ENCODE measurements around the gene NCK2.

DNA sequence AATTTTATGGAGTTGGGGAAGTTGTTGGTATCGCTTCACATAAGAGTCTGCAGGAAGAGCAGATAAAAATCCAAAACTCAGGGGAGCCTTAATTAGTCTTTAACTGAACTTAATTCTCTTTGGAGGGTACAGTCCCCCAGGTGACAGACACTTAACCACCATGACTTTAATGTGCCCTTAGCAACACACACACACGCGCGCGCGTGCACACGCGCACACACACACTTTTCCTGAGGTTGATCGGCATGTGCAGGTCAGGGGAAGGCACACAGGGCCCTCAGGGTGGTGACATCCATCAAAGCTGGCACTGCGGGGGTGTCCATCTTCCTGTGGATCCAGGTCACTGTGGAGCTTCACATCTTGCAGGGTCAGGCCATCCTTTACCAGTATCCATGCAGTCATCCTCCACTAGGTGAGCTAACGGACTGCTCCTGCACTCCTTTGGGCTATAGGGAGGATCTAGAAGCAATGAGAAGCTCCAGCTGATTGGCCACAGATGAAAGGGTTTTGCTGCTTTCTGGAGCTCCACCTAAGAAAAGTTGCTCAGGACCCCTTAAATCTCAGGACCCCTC lies 21.9 kb upstream of the NCK2 start:
- TF ChIP-seq, protein P1, sequence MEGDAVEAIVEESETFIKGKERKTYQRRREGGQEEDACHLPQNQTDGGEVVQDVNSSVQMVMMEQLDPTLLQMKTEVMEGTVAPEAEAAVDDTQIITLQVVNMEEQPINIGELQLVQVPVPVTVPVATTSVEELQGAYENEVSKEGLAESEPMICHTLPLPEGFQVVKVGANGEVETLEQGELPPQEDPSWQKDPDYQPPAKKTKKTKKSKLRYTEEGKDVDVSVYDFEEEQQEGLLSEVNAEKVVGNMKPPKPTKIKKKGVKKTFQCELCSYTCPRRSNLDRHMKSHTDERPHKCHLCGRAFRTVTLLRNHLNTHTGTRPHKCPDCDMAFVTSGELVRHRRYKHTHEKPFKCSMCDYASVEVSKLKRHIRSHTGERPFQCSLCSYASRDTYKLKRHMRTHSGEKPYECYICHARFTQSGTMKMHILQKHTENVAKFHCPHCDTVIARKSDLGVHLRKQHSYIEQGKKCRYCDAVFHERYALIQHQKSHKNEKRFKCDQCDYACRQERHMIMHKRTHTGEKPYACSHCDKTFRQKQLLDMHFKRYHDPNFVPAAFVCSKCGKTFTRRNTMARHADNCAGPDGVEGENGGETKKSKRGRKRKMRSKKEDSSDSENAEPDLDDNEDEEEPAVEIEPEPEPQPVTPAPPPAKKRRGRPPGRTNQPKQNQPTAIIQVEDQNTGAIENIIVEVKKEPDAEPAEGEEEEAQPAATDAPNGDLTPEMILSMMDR (IDR thresholded peaks at IDR 0.05; ENCODE audit: low read length): no peak
- TF ChIP-seq EZH2 (optimal IDR thresholded peaks at IDR 0.05; ENCODE audit: low read depth, low read length): no peak

Data from MM.1S (cell line).